ENCODE data around the gene SPI1. TPM values are rescaled to one million over a fixed set of nuclear protein-coding genes. Genes with fewer than 3 reads are reported as not detected.

Gene SPI1
- total and polyA plus RNA-seq, 12 donors = 2.7 to 79.2 (median 41.8) TPM

- Histone ChIP-seq H3K4me1 (replicated peaks in 1 of 2) (no peaks in the 10 kb centered on the region), H3K9me3 (replicated peaks in 1 of 3) (no peaks in the 10 kb centered on the region), H3K4me3 (no peak overlapping the region), H3K27ac (no peak overlapping the region), H3K36me3 (replicated peaks in 1 of 2) (no peaks in the 10 kb centered on the region), H3K27me3 (no peaks in the 10 kb centered on the region)
- DNase-seq = no peak
- no peak for TF ChIP-seq POLR2A (IDR thresholded peaks at IDR 0.05)
- TF ChIP-seq CTCF (IDR thresholded peaks at IDR 0.05) = no peak
- intact Hi-C loops (cut with DNase I) = loop anchor here in 1 of 2 donors (5.0 kb wide), 2 partner anchors 33 to 73 kb away; no protein-coding TSS in a partner anchor
- 80 to 95% (median 88%) methylated on average over 2 of the region's 2 CpGs for WGBS, 4 donors
Measured at GRCh38 chr11:47379317-47379716, 970 bp upstream of the SPI1 start.

DNA sequence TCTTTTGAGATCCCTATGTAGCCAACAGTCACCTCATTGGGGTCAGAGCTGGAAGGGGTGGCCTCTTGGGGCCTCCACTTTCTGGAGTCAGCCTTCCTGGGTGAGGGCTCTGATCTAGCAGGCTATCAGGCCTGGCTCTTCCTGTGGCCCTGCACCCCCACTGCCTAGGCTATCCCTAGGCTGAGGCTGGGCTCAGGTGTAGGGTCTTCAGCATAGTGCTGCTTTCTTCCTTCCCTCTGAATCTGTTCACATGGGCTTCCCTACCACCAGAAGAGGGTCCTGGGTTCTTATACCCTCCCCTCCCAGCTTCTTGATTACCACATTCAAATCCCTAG lies 456 bp upstream of the SPI1 start:
- no peak overlapping the region for H3K4me3 ChIP-seq
- TF ChIP-seq POLR2A (IDR thresholded peaks at IDR 0.05) = no peak
- TF ChIP-seq CTCF (IDR thresholded peaks at IDR 0.05) = no peak

DNA sequence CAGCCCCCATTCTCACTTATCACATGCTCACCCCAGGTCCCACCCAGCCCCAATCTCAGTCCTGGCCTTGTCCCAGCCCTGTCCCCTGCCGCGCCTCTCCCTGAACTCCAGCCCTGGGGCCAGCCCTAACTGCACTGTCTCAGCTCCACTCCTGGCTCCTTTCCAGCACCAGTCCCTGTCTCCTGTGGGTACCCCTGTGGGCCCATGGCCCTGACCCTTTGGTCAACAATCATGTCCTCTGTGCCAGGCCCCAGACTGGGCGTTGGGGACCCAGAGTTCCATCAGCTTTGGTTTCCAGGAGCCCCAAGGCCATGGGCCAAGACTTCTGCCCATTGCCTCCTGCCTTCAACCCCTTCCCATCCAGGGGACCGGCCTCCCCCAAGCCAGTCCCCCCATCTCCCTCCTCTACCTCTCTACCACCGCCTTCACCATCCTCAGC lies 757 bp downstream of the SPI1 start:
- DNase-seq = no peak
- intact Hi-C loops (cut with DNase I) = loop anchor here in 1 of 2 donors (5.0 kb wide), 2 partner anchors 35 to 75 kb away; no protein-coding TSS in a partner anchor
- peak overlapping the region; percentile 21 to 90 (median 62) for H3K27ac ChIP-seq

More for the DNA sequence above, 456 bp upstream of the SPI1 start:
- Histone ChIP-seq H3K27ac (peak overlapping the region in 4 of 5 donors; percentile 21 to 90 (median 64)), H3K4me1 (replicated peaks in 1 of 2) (no peaks in the 10 kb centered on the region), H3K36me3 (replicated peaks in 1 of 2) (no peaks in the 10 kb centered on the region), H3K9me3 (replicated peaks in 1 of 3) (no peaks in the 10 kb centered on the region), H3K27me3 (no peaks in the 10 kb centered on the region)
- intact Hi-C loops (cut with DNase I) = loop anchor here in 1 of 2 donors (5.0 kb wide), 2 partner anchors 33 to 73 kb away; no protein-coding TSS in a partner anchor
- DNase-seq = no peak

More for the DNA sequence above, 757 bp downstream of the SPI1 start:
- Histone ChIP-seq H3K36me3 (replicated peaks in 1 of 2) (no peaks in the 10 kb centered on the region), H3K9me3 (replicated peaks in 1 of 3) (no peaks in the 10 kb centered on the region), H3K4me1 (replicated peaks in 1 of 2) (no peaks in the 10 kb centered on the region), H3K27me3 (no peaks in the 10 kb centered on the region), H3K4me3 (peak overlapping the region in 1 of 4 donors; percentile 46)
- 68 to 79% (median 75%) methylated on average over 5 of the region's 5 CpGs for WGBS, 4 donors
- TF ChIP-seq POLR2A (IDR thresholded peaks at IDR 0.05) (no peak), CTCF (IDR thresholded peaks at IDR 0.05) (no peak)
